HCT116 (cell line): ENCODE data around the gene VRK3. TPM values are rescaled to one million over a fixed set of nuclear protein-coding genes. Genes with fewer than 3 reads are reported as not detected.

ENCODE experiments used
- ATAC-seq: fragments of 200-7000 bp; cut with Tn5 transposase; 2 replicates; pipeline ENCODE4 v1.9.1; 2020; ENCODE audit warnings: mild to moderate bottlenecking, moderate library complexity
- BruUV-seq: library from RNA; stranded (reverse); fragments of 400-500 nt; replicated peaks from 2 replicates; lab custom pipeline; 2021; lab: Mats Ljungman, UMichigan
- CTCF ChIA-PET: fragments of 300-600 bp; sonication (Branson Sonifier 250); formaldehyde crosslinking; loops from one replicate; lab custom pipeline; 2021; ENCODE audit warnings: antibody characterized with exemption; lab: Charles Lee
- POLR2A ChIA-PET: fragments of 300-600, 350-600 bp; sonication (Branson Sonifier 250); formaldehyde crosslinking; loops from one replicate; lab custom pipeline; 2021; ENCODE audit warnings: antibody characterized with exemption; lab: Charles Lee
- RAD21 ChIA-PET, 2 experiments: fragments of 300-600 bp; sonication (Branson Sonifier 250); formaldehyde crosslinking; loops; one replicate each; lab custom pipeline; 2023; ENCODE audit warnings: low total read pairs in 2 of 2; ENCODE audit not compliant: uncharacterized antibody in 2 of 2, unreplicated experiment in 2 of 2, low non-redundant PET in 1 of 2; lab: Charles Lee
- DNase-seq: peaks from one replicate; pipeline ENCODE4 v3.0.0-alpha.2; 2010; ENCODE audit warnings: low read depth, low spot score
- H2AFZ ChIP-seq: fragments of 200-600 bp; shearing (Covaris generic), sonication (generic); 2 replicates; pipeline ENCODE4 v1.6.1; 2017; ENCODE audit warnings: low read depth, mixed run types, mixed read lengths, antibody characterized with exemption, low read length; ENCODE audit not compliant: poor library complexity, severe bottlenecking
- H3K27ac ChIP-seq: 2 replicates; pipeline ENCODE4 v1.5.1; 2012; ENCODE audit warnings: low read depth, low read length
- H3K27me3 ChIP-seq: fragments of 200-600 bp; sonication (generic); 2 replicates; pipeline ENCODE4 v1.6.1; 2016; ENCODE audit warnings: mixed run types, low read length, mixed read lengths; ENCODE audit not compliant: insufficient read depth
- H3K36me3 ChIP-seq, 2 experiments: fragments of 200-500 bp in 1 of 2; fragments of 200-600 bp in 1 of 2; sonication (Bioruptor generic) in 1 of 2; sonication (generic) in 1 of 2; 2 replicates each; pipeline versions ENCODE4 v1.5.1 to v1.6.1; 2014 to 2016; ENCODE audit warnings: low read length in 2 of 2, inconsistent platforms in 1 of 2, mixed read lengths in 1 of 2, mixed run types in 1 of 2; ENCODE audit not compliant: insufficient read depth in 2 of 2, control insufficient read depth in 1 of 2
- H3K4me1 ChIP-seq, 2 experiments: fragments of 200-600 bp in 1 of 2; sonication (generic) in 1 of 2; 2 replicates each; pipeline versions ENCODE4 v1.5.1 to v1.6.1; 2012 to 2017; ENCODE audit warnings: low read length in 2 of 2, inconsistent platforms in 1 of 2, mild to moderate bottlenecking in 1 of 2, mixed read lengths in 1 of 2, mixed run types in 1 of 2, moderate library complexity in 1 of 2; ENCODE audit not compliant: insufficient read depth in 2 of 2, control insufficient read depth in 1 of 2
- H3K4me2 ChIP-seq: fragments of 200-600 bp; sonication (generic); 2 replicates; pipeline ENCODE4 v1.6.1; 2017; ENCODE audit warnings: mixed run types, low read length, mixed read lengths
- H3K4me3 ChIP-seq, 2 experiments: fragments of 200-600 bp in 1 of 2; sonication (generic) in 1 of 2; replicated peaks in 1 of 2; 2 replicates each; pipeline ENCODE4 v1.5.1; 2011 to 2016; ENCODE audit warnings: low read length in 2 of 2, control low read depth in 1 of 2, low read depth in 1 of 2, mild to moderate bottlenecking in 1 of 2, mixed read lengths in 1 of 2, mixed run types in 1 of 2
- H3K79me2 ChIP-seq: fragments of 200-600 bp; sonication (generic); 2 replicates; pipeline ENCODE4 v1.6.1; 2017; ENCODE audit warnings: mild to moderate bottlenecking, mixed run types, low read length, moderate library complexity, mixed read lengths; ENCODE audit not compliant: insufficient read depth
- H3K9ac ChIP-seq: fragments of 200-600 bp; sonication (generic); 2 replicates; pipeline ENCODE4 v1.6.1; 2016; ENCODE audit warnings: low read length, mixed read lengths
- H3K9me2 ChIP-seq: fragments of 200-600 bp; sonication (generic), shearing (Covaris generic); 2 replicates; pipeline ENCODE4 v1.6.1; 2017; ENCODE audit warnings: mixed run types, mild to moderate bottlenecking, moderate library complexity; ENCODE audit not compliant: insufficient read depth
- H3K9me3 ChIP-seq, 2 experiments: fragments of 200-500 bp in 1 of 2; fragments of 200-600 bp in 1 of 2; sonication (Bioruptor generic) in 1 of 2; sonication (generic) in 1 of 2; 2 replicates each; pipeline ENCODE4 v1.6.1; 2014 to 2017; ENCODE audit warnings: low read length in 2 of 2, mixed read lengths in 2 of 2, inconsistent platforms in 1 of 2, low read depth in 1 of 2, mild to moderate bottlenecking in 1 of 2, mixed run types in 1 of 2, moderate library complexity in 1 of 2; ENCODE audit not compliant: control insufficient read depth in 1 of 2, insufficient read depth in 1 of 2
- H4K20me1 ChIP-seq: fragments of 200-600 bp; sonication (generic), shearing (Covaris generic); 2 replicates; pipeline ENCODE4 v1.6.1; 2017; ENCODE audit warnings: mixed run types, mild to moderate bottlenecking, moderate library complexity; ENCODE audit not compliant: insufficient read depth
- CBX3 ChIP-seq: IDR thresholded peaks from 2 replicates; pipeline ENCODE4 v1.6.1; 2012; ENCODE audit warnings: low read depth
- CEBPB ChIP-seq: IDR thresholded peaks from 2 replicates; pipeline ENCODE4 v1.6.1; 2012; ENCODE audit warnings: low read depth
- CTCF ChIP-seq, 3 experiments: fragments of 200-600 bp in 1 of 3; sonication (generic) in 1 of 3; IDR thresholded peaks in 2 of 3; conservative IDR thresholded peaks in 1 of 3; 2 replicates each; pipeline ENCODE4 v1.5.1; 2012 to 2017; ENCODE audit warnings: low read depth in 2 of 3, low read length in 2 of 3, antibody characterized with exemption in 1 of 3, borderline replicate concordance in 1 of 3, control low read depth in 1 of 3, mild to moderate bottlenecking in 1 of 3, mixed read lengths in 1 of 3, mixed run types in 1 of 3, moderate library complexity in 1 of 3; ENCODE audit not compliant: insufficient read depth in 1 of 3
- EGR1 ChIP-seq: IDR thresholded peaks from 2 replicates; pipeline ENCODE4 v1.6.1; 2012; ENCODE audit warnings: low read depth
- ELF1 ChIP-seq: IDR thresholded peaks from 2 replicates; pipeline ENCODE4 v1.6.1; 2012; ENCODE audit warnings: low read depth, borderline replicate concordance
- EZH2phosphoT487 ChIP-seq: fragments of 200-600 bp; IDR thresholded peaks from 2 replicates; pipeline ENCODE4 v1.6.1; 2018; ENCODE audit warnings: antibody characterized with exemption, borderline replicate concordance
- JUND ChIP-seq: IDR thresholded peaks from 2 replicates; pipeline ENCODE4 v1.6.1; 2012
- MAX ChIP-seq: IDR thresholded peaks from 2 replicates; pipeline ENCODE4 v1.6.1; 2012
- POLR2A ChIP-seq: IDR thresholded peaks from 2 replicates; pipeline ENCODE4 v1.7.0; 2011; ENCODE audit warnings: borderline replicate concordance; ENCODE audit not compliant: insufficient read depth, insufficient read length; ENCODE audit errors: extremely low read depth
- POLR2AphosphoS5 ChIP-seq: IDR thresholded peaks from 2 replicates; pipeline ENCODE4 v1.6.1; 2011; ENCODE audit warnings: mild to moderate bottlenecking, low read depth, low read length, moderate library complexity
- RAD21 ChIP-seq: IDR thresholded peaks from 2 replicates; pipeline ENCODE4 v1.6.1; 2012; ENCODE audit warnings: low read depth, mild to moderate bottlenecking
- SIN3A ChIP-seq: IDR thresholded peaks from 2 replicates; pipeline ENCODE4 v1.6.1; 2012; ENCODE audit warnings: low read depth
- SP1 ChIP-seq: IDR thresholded peaks from 2 replicates; pipeline ENCODE4 v1.6.1; 2012; ENCODE audit warnings: low read depth
- TCF7L2 ChIP-seq: IDR thresholded peaks from 2 replicates; pipeline ENCODE4 v1.7.0; 2011; ENCODE audit warnings: borderline replicate concordance, inconsistent platforms; ENCODE audit not compliant: insufficient read depth, insufficient read length; ENCODE audit errors: extremely low read depth
- ZBTB33 ChIP-seq: IDR thresholded peaks from 2 replicates; pipeline ENCODE4 v1.6.1; 2011; ENCODE audit warnings: mild to moderate bottlenecking, low read length, moderate library complexity; ENCODE audit not compliant: insufficient replicate concordance; ENCODE audit errors: extremely low read depth
- ZFX ChIP-seq: fragments of 450-650 bp; IDR thresholded peaks from 2 replicates; pipeline ENCODE4 v1.6.1; 2017
- ZNF274 ChIP-seq: fragments of 200-500 bp; sonication (Bioruptor generic); IDR thresholded peaks from 2 replicates; pipeline ENCODE4 v1.6.1; 2014; ENCODE audit warnings: mild to moderate bottlenecking, low read depth, low read length, inconsistent platforms
- intact Hi-C: fragments of 100-400 bp; cut with micrococcal nuclease; formaldehyde crosslinking; loops from 2 replicates; pipeline ENCODE4 v1.10.0; 2022
- total RNA-seq: library from RNA; stranded (reverse); gene quantifications from one replicate; pipeline ENCODE4 v1.2.1, GENCODE V29; 2021; ENCODE audit not compliant: unreplicated experiment
- TF ChIP-seq, protein P1 (sequence below): IDR thresholded peaks from 2 replicates; pipeline ENCODE4 v1.6.1; 2012

Gene VRK3
- total RNA-seq, 1 experiment from 2014 or later, result 44.0 TPM

DNA sequence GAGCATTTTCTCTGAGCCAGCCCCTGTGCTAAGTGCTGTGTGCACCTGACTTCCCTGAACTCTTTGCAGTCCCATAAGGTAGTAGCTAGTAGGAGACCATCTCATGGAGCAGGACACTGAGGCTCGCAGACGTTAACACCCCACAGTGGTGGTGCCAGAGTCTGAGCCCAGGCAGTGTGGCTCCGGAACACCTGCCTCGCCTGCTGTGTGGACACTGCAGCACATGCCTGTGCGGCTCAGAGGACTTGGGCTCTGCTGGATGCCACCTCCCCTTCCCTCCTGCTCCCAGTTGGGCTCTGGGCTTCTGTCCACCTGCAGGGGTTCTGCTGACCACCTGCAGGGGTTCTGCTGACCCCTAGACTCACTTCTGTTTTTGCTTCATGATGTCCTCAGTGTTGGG is 37.2 kb downstream of the VRK3 start:
- Histone ChIP-seq H3K9me3 (no peaks in the 10 kb centered on the region), H4K20me1 (no peaks in the 10 kb centered on the region), H3K27me3 (no peaks in the 10 kb centered on the region), H2AFZ (no peak overlapping the region), H3K27ac (no peak overlapping the region), H3K79me2 (no peaks in the 10 kb centered on the region), H3K36me3 (peaks cover 5 to 7% of the 10 kb centered on the region in 2 experiments; a peak in 2 of 4 replicates), H3K4me1 (no peaks in the 10 kb centered on the region), H3K9ac (no peak overlapping the region), H3K9me2 (no peaks in the 10 kb centered on the region), H3K4me2 (no peak overlapping the region), H3K4me3 (no peak overlapping the region)
- DNase-seq, result no peak
- POLR2A ChIA-PET, result interaction anchor here (1.0 kb wide), 1 partner anchor 23 kb away, joined by 3 read pairs; no protein-coding TSS in a partner anchor
- CTCF ChIA-PET, result no interaction called here
- no peak for TF ChIP-seq CTCF (IDR thresholded peaks at IDR 0.05 in 2 of 3, conservative IDR thresholded peaks at IDR 0.05 in 1 of 3; ENCODE audit: borderline replicate concordance in 1 of 3, insufficient read depth in 1 of 3, low read depth in 2 of 3, low read length in 2 of 3)
- TF ChIP-seq EZH2phosphoT487, result no peak
- no peak for TF ChIP-seq ZNF274
- TF ChIP-seq RAD21, result no peak
- TF ChIP-seq TCF7L2, result no peak
- TF ChIP-seq CBX3, result no peak
- no peak for TF ChIP-seq EGR1
- TF ChIP-seq ZFX, result no peak
- no peak for TF ChIP-seq CEBPB
- no peak for TF ChIP-seq ELF1
- no peak for TF ChIP-seq ZBTB33
- TF ChIP-seq POLR2A, result no peak
- TF ChIP-seq, protein P1, sequence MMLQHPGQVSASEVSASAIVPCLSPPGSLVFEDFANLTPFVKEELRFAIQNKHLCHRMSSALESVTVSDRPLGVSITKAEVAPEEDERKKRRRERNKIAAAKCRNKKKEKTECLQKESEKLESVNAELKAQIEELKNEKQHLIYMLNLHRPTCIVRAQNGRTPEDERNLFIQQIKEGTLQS, result no peak
- TF ChIP-seq JUND, result no peak
- TF ChIP-seq POLR2AphosphoS5, result no peak
- no peak for TF ChIP-seq SIN3A
- no peak for TF ChIP-seq MAX
- TF ChIP-seq SP1, result no peak
- intact Hi-C loops, result no loop called here
- BruUV-seq, result no TSS peak
- no peak for ATAC-seq
- RAD21 ChIA-PET, result no interaction called here
